ENCODE results near the gene CHN1. TPM values are rescaled to one million over a fixed set of nuclear protein-coding genes. Genes with fewer than 3 reads are reported as not detected.

The CHN1 gene
- total RNA-seq, 2 experiments from 2014 or later: 0.68 to 1.5 TPM

- Mint-ChIP-seq H3K4me3 (no peak overlapping the region), H3K27me3 (peaks cover 4% of the 10 kb centered on the region), H3K36me3 (ENCODE audit: low read depth) (no peaks in the 10 kb centered on the region), H3K9me3 (no peaks in the 10 kb centered on the region), H3K4me1 (peaks cover 17% of the 10 kb centered on the region), H3K27ac (no peak overlapping the region)
- ChIA-PET CTCF (no interaction called here), POLR2A (no interaction called here)
- no peak for DNase-seq
These were observed 40.8 kb downstream of the CHN1 start for GRCh38 chr2:174964404-174964803.

GRCh38 chr2:174963437-174964400, 41.5 kb downstream of the CHN1 start:
- Mint-ChIP-seq H3K27me3 (no peaks in the 10 kb centered on the region), H3K4me1 (peaks cover 17% of the 10 kb centered on the region), H3K9me3 (no peaks in the 10 kb centered on the region), H3K27ac (no peak overlapping the region), H3K4me3 (no peak overlapping the region), H3K36me3 (ENCODE audit: low read depth) (no peaks in the 10 kb centered on the region)
- no peak for DNase-seq
- POLR2A ChIA-PET: no interaction called here
- CTCF ChIA-PET: no interaction called here

GRCh38 chr2:174959787-174960186, 45.4 kb downstream of the CHN1 start:
- no peak for DNase-seq
- Mint-ChIP-seq H3K9me3 (no peaks in the 10 kb centered on the region), H3K27ac (no peak overlapping the region), H3K4me3 (no peak overlapping the region), H3K27me3 (peaks cover 3% of the 10 kb centered on the region), H3K36me3 (ENCODE audit: low read depth) (no peaks in the 10 kb centered on the region), H3K4me1 (peaks cover 2% of the 10 kb centered on the region)
- ChIA-PET CTCF (no interaction called here), POLR2A (no interaction called here)

GRCh38 chr2:174957050-174957449, 48.1 kb downstream of the CHN1 start:
- no peaks in the 10 kb centered on the region for H3K9me3 Mint-ChIP-seq
- no peaks in the 10 kb centered on the region for H3K36me3 Mint-ChIP-seq (ENCODE audit: low read depth)
- POLR2A ChIA-PET: no interaction called here
- H3K27ac Mint-ChIP-seq: no peak overlapping the region
- no peak overlapping the region for H3K4me3 Mint-ChIP-seq
- peaks cover 2% of the 10 kb centered on the region for H3K4me1 Mint-ChIP-seq
- DNase-seq: no peak
- CTCF ChIA-PET: no interaction called here
- H3K27me3 Mint-ChIP-seq: peaks cover 13% of the 10 kb centered on the region

- Mint-ChIP-seq H3K27me3 (peaks cover 15% of the 10 kb centered on the region), H3K4me3 (no peak overlapping the region), H3K36me3 (ENCODE audit: low read depth) (no peaks in the 10 kb centered on the region), H3K27ac (no peak overlapping the region), H3K9me3 (no peaks in the 10 kb centered on the region), H3K4me1 (no peaks in the 10 kb centered on the region)
- POLR2A ChIA-PET: no interaction called here
- DNase-seq: no peak
- CTCF ChIA-PET: no interaction called here
These were observed 52.6 kb downstream of the CHN1 start for GRCh38 chr2:174952607-174953006.

GRCh38 chr2:174951745-174952144, 53.4 kb downstream of the CHN1 start:
- Mint-ChIP-seq H3K36me3 (ENCODE audit: low read depth) (no peaks in the 10 kb centered on the region), H3K4me3 (no peak overlapping the region), H3K9me3 (no peaks in the 10 kb centered on the region), H3K4me1 (peaks cover 3% of the 10 kb centered on the region), H3K27me3 (peaks cover 15% of the 10 kb centered on the region), H3K27ac (no peak overlapping the region)
- ChIA-PET POLR2A (no interaction called here), CTCF (no interaction called here)
- no peak for DNase-seq

GRCh38 chr2:174949988-174950687, 55.0 kb downstream of the CHN1 start:
- ChIA-PET CTCF (no interaction called here), POLR2A (no interaction called here)
- Mint-ChIP-seq H3K4me1 (peaks cover 3% of the 10 kb centered on the region), H3K27me3 (peaks cover 13% of the 10 kb centered on the region), H3K9me3 (no peaks in the 10 kb centered on the region), H3K27ac (no peak overlapping the region), H3K36me3 (ENCODE audit: low read depth) (no peaks in the 10 kb centered on the region), H3K4me3 (no peak overlapping the region)
- DNase-seq: no peak

- no peak for DNase-seq
- peaks cover 3% of the 10 kb centered on the region for H3K4me1 Mint-ChIP-seq
- CTCF ChIA-PET: no interaction called here
- no peak overlapping the region for H3K27ac Mint-ChIP-seq
- H3K27me3 Mint-ChIP-seq: no peaks in the 10 kb centered on the region
- no peaks in the 10 kb centered on the region for H3K9me3 Mint-ChIP-seq
- H3K4me3 Mint-ChIP-seq: no peak overlapping the region
- H3K36me3 Mint-ChIP-seq (ENCODE audit: low read depth): no peaks in the 10 kb centered on the region
- POLR2A ChIA-PET: no interaction called here
These were observed 59.5 kb downstream of the CHN1 start for GRCh38 chr2:174945601-174946260.

- Mint-ChIP-seq H3K36me3 (ENCODE audit: low read depth) (no peaks in the 10 kb centered on the region), H3K27ac (no peak overlapping the region), H3K27me3 (no peaks in the 10 kb centered on the region), H3K4me1 (no peaks in the 10 kb centered on the region), H3K9me3 (no peaks in the 10 kb centered on the region), H3K4me3 (no peak overlapping the region)
- DNase-seq: no peak
- POLR2A ChIA-PET: no interaction called here
- CTCF ChIA-PET: no interaction called here
These were observed 66.1 kb downstream of the CHN1 start for GRCh38 chr2:174939046-174939445.

- Mint-ChIP-seq H3K4me1 (no peaks in the 10 kb centered on the region), H3K4me3 (no peak overlapping the region), H3K27me3 (no peaks in the 10 kb centered on the region), H3K36me3 (ENCODE audit: low read depth) (no peaks in the 10 kb centered on the region), H3K9me3 (no peaks in the 10 kb centered on the region), H3K27ac (no peak overlapping the region)
- CTCF ChIA-PET: no interaction called here
- no peak for DNase-seq
- POLR2A ChIA-PET: no interaction called here
These were observed 73.5 kb downstream of the CHN1 start for GRCh38 chr2:174931724-174932123.

- POLR2A ChIA-PET: no interaction called here
- CTCF ChIA-PET: no interaction called here
- DNase-seq: no peak
- no peaks in the 10 kb centered on the region for H3K9me3 Mint-ChIP-seq
- no peaks in the 10 kb centered on the region for H3K36me3 Mint-ChIP-seq (ENCODE audit: low read depth)
- H3K4me1 Mint-ChIP-seq: no peaks in the 10 kb centered on the region
- H3K27ac Mint-ChIP-seq: no peak overlapping the region
- no peaks in the 10 kb centered on the region for H3K27me3 Mint-ChIP-seq
- no peak overlapping the region for H3K4me3 Mint-ChIP-seq
These were observed 75.4 kb downstream of the CHN1 start for GRCh38 chr2:174929786-174930185.

GRCh38 chr2:174925046-174925784, 80.0 kb downstream of the CHN1 start:
- CTCF ChIA-PET: no interaction called here
- Mint-ChIP-seq H3K27ac (no peak overlapping the region), H3K4me3 (no peak overlapping the region), H3K27me3 (no peaks in the 10 kb centered on the region), H3K9me3 (peaks cover 2% of the 10 kb centered on the region), H3K4me1 (no peaks in the 10 kb centered on the region), H3K36me3 (ENCODE audit: low read depth) (no peaks in the 10 kb centered on the region)
- POLR2A ChIA-PET: no interaction called here
- DNase-seq: no peak

GRCh38 chr2:174924061-174924693, 81.0 kb downstream of the CHN1 start:
- Mint-ChIP-seq H3K27me3 (no peaks in the 10 kb centered on the region), H3K36me3 (ENCODE audit: low read depth) (no peaks in the 10 kb centered on the region), H3K4me3 (no peak overlapping the region), H3K9me3 (peaks cover 2% of the 10 kb centered on the region), H3K4me1 (no peaks in the 10 kb centered on the region), H3K27ac (no peak overlapping the region)
- CTCF ChIA-PET: no interaction called here
- POLR2A ChIA-PET: no interaction called here
- no peak for DNase-seq

Data from activated CD4-positive, alpha-beta memory T cell treated with anti-CD3 and anti-CD28 coated beads, Interleukin-2, amount 10 ng/mL, durations not matched to agents 7 days and 5 days (primary cell).